NCI-H446 treated with DMSO at 0.1 percent for 48 hours (cell line): ENCODE data around the gene RAB11B.
A peak's percentile ranks its signal among the peaks of the same experiment; 100 is the strongest.
"Not testable (repeated sequence)": the region's sequence is repeated elsewhere in the genome, so short reads cannot be mapped to it uniquely, and the experiment has no call there.

ENCODE experiments used
- DNase-seq: peaks from one replicate; lab custom pipeline; 2025; lab: John Stamatoyannopoulos, UW

Gene RAB11B

DNA sequence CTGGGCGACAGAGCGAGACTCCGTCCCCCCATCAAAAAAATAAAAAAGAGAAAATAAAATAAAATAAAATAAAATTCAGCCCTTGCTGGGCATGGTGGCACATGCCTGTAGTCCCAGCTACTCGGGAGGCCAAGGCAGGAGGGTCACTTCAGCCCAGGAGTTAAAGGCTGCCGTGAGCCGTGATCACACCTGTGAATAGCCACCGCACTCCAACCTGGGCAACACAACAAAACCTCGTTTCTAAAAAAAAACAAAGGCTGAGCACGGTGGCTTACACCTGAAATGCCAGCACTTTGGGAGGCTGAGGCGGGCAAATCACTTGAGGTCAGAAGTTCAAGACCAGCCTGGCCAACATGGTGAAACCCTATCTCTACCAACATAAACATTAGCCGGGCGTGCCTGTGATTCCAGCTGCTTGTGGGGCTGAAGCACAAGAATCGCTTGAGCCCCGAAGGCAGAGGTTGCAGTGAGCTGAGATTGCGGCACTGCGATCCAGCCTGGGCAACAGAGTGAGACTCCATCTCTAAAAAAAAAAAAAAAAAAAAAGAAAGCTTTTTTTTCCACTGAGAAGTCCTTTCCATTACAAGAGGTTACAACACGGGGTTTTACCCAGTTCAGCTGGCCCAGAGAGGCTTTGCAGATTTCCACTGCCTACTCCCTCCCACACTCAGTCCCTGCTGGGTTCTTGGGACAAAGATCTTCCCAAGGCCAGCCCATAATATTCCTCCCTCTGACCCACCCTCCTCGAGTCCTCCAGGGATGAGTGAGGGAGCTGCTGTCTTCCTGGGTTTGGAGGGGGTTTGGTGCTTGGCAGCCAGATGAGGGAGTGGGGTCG lies 19.8 kb upstream of the RAB11B start:
- no peak for DNase-seq

DNA sequence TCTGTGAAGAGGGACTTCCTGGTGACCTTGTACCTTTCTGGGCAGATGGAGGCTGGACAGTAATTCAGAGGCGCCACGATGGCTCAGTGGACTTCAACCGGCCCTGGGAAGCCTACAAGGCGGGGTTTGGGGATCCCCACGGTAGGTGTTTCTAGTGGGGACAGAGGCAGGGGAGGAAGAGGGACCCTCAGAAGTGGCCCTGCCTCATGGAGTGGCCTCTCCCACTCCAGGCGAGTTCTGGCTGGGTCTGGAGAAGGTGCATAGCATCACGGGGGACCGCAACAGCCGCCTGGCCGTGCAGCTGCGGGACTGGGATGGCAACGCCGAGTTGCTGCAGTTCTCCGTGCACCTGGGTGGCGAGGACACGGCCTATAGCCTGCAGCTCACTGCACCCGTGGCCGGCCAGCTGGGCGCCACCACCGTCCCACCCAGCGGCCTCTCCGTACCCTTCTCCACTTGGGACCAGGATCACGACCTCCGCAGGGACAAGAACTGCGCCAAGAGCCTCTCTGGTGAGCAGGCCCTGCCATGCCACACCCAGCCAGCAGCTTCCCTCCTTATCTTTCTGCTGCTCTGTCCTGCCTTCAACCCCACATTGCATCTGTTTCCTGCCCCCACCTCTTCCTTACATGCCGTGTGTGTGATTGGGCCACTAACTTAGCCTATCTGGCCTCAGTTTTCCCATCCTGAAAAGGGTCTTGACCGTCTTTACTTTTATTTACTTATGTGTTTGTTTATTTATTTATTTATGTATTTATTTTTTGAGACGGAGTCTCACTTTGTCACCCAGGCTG lies 19.0 kb upstream of the RAB11B start:
- DNase-seq = no peak

DNA sequence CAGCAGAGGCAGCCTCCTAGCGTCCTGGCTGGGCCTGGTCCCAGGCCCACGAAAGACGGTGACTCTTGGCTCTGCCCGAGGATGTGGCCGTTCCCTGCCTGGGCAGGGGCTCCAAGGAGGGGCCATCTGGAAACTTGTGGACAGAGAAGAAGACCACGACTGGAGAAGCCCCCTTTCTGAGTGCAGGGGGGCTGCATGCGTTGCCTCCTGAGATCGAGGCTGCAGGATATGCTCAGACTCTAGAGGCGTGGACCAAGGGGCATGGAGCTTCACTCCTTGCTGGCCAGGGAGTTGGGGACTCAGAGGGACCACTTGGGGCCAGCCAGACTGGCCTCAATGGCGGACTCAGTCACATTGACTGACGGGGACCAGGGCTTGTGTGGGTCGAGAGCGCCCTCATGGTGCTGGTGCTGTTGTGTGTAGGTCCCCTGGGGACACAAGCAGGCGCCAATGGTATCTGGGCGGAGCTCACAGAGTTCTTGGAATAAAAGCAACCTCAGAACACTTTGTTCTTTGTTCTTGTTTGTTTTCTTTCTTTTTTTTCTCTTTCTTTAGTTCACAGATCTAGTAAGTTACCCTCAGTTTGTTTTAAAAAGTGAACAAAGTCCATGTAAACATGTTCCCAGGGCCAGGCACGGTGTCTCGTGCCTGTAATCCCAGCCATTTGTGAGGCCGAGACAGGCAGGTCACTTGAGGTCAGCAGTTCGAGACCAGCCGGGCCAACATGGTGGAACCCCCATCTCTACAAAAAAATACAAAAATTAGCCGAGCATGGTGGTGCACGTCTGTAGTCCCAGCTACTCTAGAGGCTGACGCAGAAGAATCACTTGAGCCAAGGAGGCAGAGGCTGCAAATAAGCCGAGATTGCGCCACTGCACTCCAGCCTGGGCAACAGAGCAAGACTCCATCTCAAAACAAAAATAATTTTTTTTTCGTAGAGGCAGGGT lies 16.0 kb upstream of the RAB11B start:
- no peak for DNase-seq

DNA sequence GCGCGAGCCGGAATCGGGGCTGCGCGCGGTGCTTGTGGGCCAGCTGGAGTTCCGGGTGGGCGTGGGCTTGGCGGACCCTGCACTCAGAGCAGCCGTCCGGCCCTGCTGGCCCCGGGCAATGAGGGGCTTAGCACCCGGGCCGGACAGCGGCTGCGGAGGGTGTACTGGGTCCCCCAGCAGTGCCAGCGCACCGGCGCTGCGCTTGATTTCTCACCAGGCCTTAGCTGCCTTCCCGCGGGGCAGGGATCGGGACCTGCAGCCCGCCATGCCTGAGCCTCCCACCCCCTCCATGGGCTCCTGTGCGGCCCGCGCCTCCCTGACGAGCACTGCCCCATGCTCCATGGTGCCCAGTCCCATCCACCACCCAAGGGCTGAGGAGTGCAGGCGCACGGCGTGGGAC lies 14.4 kb upstream of the RAB11B start:
- DNase-seq = not testable (repeated sequence)

DNA sequence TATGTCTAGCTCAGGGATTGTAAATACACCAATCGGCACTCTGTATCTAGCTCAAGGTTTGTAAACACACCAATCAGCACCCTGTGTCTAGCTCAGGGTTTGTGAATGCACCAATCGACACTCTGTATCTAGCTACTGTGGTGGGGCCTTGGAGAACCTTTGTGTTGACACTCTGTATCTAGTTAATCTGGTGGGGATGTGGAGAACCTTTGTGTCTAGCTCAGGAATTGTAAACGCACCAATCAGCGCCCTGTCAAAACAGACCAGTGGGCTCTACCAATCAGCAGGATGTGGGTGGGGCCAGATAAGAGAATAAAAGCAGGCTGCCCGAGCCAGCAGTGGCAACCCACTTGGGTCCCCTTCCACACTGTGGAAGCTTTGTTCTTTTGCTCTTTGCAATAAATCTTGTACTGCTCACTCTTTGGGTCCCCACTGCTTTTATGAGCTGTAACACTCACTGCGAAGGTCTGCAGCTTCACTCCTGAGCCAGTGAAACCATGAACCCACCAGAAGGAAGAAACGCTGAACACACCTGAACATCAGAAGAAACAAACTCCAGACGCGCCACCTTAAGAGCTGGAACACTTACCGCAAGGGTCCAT lies 13.7 kb upstream of the RAB11B start:
- not testable (repeated sequence) for DNase-seq

DNA sequence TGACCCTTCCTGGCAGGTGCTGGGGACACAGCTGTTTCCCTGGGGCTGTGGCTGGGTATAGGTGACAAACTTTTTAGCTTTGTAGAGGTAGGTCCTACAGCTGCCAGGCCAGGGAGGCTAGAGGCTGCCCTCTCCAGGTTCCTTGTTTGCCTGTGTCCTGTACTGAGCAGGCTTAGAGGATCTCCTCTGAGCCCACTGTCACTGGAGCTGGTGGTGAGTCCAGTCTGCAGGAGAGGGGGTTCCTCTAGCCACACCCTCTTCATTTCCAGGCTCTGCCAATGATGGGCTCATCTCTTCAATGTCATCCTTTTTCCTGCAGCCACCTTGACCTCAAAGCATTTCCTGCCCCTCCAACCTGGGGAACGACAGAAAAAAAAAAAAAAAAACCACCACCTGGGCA lies 12.6 kb upstream of the RAB11B start:
- no peak for DNase-seq

DNA sequence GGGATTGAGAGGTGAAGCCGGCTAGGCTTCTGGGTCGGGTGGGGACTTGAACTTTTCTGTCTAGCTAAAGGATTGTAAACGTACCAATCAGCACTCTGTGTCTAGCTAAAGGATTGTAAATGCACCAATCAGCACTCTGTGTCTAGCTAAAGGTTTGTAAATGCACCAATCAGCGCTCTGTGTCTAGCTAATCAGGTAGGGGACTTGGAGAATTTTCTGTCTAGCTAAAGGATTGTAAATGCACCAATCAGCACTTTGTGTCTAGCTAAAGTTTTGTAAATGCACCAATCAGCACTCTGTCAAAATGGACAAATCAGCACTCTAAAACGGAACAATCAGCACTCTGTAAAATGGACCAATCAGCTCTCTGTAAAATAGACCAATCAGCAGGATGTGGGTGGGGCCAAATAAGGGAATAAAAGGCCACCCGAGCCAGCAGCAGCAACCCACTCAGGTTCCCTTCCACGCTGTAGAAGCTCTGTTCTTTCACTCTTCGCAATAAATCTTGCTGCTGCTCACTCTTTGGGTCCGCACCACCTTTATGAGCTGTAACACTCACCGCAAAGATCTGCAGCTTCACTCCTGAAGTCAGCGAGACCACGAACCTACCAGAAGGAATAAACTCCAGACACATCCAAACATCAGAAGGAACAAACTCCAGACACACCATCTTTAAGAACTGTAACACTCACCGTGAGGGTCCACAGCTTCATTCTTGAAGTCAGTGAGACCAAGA lies 10.8 kb upstream of the RAB11B start:
- DNase-seq = not testable (repeated sequence)

DNA sequence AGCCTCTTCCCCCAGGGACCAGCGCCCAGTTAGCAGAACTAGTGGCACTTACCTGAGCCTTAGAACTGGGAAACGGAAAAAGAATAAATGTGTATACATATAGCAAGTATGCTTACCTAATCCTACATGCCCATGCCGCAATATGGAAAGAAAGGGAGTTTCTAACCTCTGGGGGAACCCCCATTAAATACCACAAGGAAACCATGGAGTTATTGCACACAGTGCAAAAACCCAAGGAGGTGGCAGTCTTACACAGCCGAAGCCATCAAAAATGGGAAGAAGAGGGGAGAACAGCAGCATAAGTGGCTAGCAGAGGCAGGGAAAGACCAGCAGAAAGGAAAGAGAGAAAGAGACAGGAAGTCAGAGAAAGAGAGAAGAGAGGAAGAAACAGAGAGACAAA lies 5.6 kb upstream of the RAB11B start:
- DNase-seq = not testable (repeated sequence)

DNA sequence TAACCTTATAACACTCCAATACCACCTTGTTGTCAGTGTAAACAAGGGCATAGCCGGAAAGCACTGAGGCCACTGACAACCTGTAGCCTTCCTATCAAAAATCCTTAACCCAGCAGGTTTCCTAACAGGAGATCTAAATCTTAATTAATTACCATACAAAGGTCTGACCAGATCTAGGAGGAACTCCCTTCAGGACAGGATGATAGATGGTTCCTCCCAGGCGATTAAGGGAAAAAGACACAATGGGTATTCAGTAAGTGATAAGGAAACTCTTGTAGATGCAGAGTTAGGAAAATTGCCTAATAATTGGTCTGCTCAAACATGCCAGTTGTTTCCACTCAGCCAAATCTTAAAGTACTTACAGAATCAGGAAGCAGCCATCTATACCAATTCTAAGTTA lies 5.1 kb upstream of the RAB11B start:
- not testable (repeated sequence) for DNase-seq

DNA sequence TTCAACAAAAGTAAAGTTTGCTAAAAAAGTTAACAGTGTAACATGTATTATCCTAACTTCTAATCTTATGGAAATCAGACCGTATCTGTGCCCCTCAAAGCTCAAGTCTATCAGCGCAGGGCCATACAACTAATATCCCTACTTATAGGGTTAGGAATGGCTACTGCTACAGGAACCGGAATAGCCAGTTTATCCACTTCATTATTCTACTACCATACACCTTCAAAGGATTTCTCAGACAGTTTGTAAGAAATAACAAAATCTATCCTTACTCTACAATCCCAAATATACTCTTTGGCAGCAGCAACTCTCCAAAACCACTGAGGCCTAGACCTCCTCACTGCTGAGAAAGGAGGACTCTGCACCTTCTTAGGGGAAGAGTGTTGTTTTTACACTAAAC lies 4.6 kb upstream of the RAB11B start:
- not testable (repeated sequence) for DNase-seq

DNA sequence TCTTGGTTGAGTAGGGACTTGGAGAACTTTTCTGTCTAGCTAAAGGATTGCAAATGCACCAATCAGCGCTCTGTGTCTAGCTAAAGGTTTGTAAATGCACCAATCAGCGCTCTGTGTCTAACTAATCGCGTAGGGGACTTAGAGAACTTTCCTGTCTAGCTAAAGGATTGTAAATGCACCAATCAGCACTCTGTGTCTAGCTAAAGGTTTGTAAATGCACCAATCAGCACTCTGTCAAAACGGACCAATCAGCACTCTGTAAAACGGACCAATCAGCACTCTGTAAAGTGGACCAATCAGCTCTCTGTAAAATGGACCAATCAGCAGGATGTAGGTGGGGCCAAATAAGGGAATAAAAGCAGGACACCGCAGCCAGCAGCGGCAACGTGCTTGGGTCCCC lies 3.7 kb upstream of the RAB11B start:
- not testable (repeated sequence) for DNase-seq

DNA sequence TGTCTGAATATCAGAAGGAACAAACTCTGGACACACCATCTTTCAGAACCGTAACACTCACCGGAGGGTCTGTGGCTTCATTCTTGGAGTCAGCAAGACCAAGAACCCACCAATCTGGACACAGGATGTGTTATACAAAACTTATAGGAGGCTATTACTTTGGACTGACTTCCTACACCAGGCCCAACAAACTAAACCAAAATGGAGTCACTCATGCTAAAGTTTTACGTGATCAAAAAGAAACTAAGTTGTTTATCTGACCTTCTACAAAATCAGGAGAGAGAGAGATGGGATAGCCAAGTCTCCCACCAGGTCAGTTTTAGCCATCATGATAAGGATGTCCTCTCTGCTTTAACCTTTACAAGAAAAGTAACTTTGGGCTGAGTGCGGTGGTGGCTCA lies 3.2 kb upstream of the RAB11B start:
- DNase-seq = no peak

DNA sequence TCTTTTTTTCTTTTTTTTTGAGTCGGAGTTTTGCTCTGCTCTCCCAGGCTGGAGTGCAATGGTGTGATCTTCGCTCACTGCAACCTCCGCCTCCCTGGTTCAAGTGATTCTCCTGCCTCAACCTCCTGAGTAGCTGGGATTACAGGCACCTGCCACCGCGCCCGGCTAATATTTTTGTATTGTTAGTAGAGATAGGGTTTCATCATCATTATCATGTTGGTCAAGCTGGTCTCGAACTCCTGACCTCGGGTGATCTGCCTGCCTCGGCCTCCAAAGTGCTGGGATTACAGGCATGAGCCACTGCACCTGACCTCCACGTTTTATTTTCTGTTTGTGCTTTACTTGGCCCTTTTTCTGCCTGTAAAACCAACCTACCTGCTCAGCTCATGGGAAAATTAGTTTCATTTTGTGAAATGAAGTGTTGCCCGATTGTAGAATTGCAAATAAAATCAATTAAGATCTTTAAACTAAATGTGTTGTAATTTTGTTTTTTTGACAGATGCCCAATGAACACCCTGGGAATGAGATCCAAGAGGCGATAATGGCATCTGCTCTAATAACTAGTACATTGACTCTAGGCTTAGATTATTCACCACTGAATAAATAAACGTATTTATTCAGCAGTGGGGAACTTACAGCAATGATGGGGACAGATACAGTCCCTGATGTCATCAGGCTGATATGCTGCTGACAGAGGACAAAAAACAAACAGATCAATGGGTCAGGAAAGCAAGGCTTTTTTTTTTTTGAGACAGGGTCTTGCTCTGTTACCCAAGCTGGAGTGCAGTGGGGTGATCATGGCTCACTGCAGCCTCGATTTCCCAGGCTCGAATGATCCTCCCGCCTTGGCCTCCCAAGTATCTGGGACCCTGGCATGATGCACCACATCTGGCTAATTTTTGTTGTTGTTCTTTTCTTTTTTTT lies 2.2 kb upstream of the RAB11B start:
- DNase-seq = no peak

DNA sequence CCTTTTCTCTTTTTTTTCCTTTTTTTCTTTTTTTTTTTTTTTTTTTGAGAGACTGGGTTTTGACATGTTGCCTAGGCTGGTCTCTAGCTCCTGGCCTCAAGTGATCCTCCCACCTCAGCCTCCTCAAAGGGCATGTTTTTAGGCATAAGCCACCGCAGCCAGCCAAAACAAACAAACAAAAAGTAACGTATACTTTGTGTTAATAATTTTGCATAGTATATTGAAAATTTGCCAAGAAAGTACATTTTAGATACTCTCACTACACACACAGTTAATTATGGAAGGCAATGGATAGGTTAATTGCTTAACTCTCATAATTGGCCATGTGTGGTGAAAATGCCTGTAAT lies 1.6 kb upstream of the RAB11B start:
- no peak for DNase-seq

DNA sequence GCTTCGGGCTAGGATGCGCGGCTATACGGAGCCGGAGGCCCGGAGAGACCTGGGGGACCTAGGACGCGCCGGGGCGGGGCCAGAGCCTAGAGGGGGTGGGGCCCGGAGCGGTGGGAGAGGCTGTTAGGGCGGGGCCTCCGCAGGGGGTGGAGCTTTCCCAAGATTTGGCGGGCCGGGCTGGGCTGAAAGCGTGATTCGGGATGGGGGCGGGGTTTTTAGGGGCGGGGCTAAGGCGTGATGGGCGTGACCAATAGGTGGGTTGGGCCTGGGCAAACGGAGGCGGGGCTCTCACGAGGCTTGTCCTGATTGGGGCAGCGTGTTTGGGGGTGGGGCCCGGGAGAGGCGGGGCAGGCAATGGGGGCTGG lies 439 bp downstream of the RAB11B start:
- DNase-seq = peak; percentile 79

DNA sequence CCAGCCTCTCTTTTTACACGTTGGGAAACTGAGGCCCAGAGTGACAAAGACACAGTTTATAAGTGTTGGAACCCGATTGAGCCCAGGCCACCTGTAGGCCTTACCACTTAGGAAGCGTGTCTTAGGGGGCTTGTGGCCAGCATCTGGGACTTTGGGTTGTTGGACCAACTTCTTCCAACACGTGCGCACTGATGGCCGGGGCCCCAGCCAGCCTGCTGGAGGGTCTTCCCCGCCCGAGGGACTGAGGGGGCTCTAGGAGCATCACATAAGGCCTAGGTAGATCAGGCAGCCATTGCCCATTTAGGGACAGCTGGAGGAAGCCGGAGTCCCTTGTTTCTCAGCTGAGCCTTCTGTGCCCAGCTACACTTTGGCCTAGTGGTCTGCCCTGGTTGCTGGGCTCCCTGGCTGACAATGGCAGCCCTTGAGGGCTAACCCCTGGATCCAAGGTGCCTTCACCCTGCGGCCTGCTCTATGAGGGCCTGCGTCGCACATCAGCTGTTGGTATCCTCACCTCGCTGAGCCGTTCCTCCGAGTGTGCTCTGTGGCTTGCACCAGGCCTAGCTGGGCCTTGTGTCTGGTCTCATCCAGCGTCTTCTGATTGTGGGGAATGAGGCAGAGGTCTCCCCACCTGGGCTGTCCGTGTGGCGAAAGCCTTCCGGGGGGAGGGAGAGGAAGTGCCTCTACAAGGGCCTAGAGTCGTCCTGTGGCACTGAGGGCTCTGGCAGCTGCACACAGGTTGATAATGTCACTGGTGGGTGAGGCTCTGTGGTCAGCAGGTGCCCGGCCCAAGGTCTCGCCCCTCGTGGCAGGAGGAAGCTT lies 1.2 kb downstream of the RAB11B start:
- no peak for DNase-seq

DNA sequence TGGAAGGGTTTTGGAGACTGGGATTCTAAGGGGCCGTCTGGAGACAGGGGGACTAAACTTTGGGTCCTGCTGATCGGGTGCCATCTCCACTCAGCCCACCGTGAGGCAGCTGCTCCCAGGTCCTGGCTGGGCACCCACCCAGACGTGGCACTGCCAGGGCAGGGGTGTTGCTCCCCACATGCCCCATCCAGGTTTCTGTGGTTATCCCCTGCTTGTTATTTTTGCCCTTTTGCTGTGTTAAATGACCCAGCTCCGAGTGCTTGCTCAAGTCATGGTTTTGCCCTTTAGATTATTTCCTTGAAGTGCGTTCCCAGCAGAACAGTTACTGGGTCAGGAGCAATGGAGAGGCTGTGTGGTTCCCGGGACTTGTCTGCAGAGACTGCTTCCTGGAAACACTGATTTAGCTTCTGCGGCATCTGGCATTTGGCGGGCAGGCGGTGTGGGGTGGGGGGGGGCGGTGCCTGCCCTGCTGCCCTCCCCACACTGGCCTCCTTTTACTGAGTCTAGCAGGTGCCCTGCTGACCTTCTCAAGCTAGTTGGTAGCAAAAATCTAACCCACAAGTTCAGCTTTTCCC lies 1.9 kb downstream of the RAB11B start:
- DNase-seq = no peak

DNA sequence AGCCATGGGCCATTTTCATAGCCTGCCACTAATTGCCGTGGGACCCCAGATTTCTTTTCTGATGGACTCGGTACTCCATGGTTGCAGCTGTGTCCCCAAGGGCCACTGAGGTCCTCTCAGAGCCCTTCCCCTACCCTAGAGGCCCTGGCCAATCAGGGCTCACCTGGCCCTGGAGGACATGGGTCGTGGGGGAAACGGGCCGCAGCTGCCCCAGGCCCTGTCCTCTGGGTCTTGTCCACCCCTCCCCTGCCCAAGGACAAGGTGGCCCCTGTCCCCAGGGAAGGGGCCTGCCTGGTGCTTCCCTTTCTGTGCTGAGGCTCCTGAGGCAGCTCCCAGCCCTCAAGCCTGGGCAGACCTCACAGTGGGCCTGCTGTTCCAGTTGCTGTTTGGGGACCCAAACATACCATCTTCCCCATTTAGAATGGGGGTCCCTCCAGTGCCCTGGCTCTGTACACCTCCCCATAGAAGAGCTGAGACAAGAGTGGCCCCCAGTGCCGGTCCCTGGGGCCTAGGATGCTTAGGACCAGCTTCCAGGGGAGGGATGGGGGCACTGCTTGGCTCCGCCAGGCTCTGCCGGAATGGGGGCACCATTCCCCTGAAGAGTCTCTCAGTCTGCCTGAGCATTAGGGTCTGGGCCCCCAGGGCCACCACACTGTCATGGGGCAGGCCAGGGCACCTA lies 3.2 kb downstream of the RAB11B start:
- DNase-seq = no peak
